ENCODE results near the gene NUP54. TPM values are rescaled to one million over a fixed set of nuclear protein-coding genes. Genes with fewer than 3 reads are reported as not detected.

The NUP54 gene
- total and polyA plus RNA-seq, 9 of the 15 experiments (the other 6 are each of a cell fraction or from before 2014, with no cell fraction given): 29.6 to 115 (median 67.7) TPM

GRCh38 chr4:76179398-76180318 lies 31.5 kb upstream of the NUP54 start (continued):
- TF ChIP-seq RERE (CRISPR knock-in tag; IDR thresholded peaks at IDR 0.05; ENCODE audit: borderline replicate concordance): no peak
- no peak for TF ChIP-seq GTF2F1 (IDR thresholded peaks at IDR 0.05; ENCODE audit: low read depth, low read length)
- no peak for TF ChIP-seq ZBTB11 (CRISPR knock-in tag; IDR thresholded peaks at IDR 0.05)
- TF ChIP-seq TAL1 (IDR thresholded peaks at IDR 0.05): no peak
- TF ChIP-seq NR2C2 (CRISPR knock-in tag; IDR thresholded peaks at IDR 0.05): no peak
- TF ChIP-seq NR2C2 (tag; IDR thresholded peaks at IDR 0.05): no peak
- TF ChIP-seq ZNF280A (IDR thresholded peaks at IDR 0.05; ENCODE audit: low read depth, partially characterized antibody): no peak
- TF ChIP-seq ZNF311 (CRISPR knock-in tag; IDR thresholded peaks at IDR 0.05): no peak
- no peak for TF ChIP-seq ZNF780A (CRISPR knock-in tag; IDR thresholded peaks at IDR 0.05)
- TF ChIP-seq PTRF (tag; IDR thresholded peaks at IDR 0.05): no peak
- TF ChIP-seq SAFB2 (IDR thresholded peaks at IDR 0.05; ENCODE audit: borderline replicate concordance, low read depth, low read length, severe bottlenecking): no peak
- no peak for TF ChIP-seq NFRKB (IDR thresholded peaks at IDR 0.05; ENCODE audit: low read depth)
- no peak for TF ChIP-seq ZBTB26 (CRISPR knock-in tag; IDR thresholded peaks at IDR 0.05)
- TF ChIP-seq ZNF695 (CRISPR knock-in tag; IDR thresholded peaks at IDR 0.05): no peak

Measured in K562 (cell line).